Panc1 (cell line): ENCODE results near the gene LRRC49.

Experiments used
- POLR2AphosphoS5 ChIP-seq: IDR thresholded peaks from 2 replicates; pipeline ENCODE4 v1.6.1; 2012; ENCODE audit warnings: mild to moderate bottlenecking, low read depth, low read length, moderate library complexity
- SIN3A ChIP-seq: IDR thresholded peaks from 2 replicates; pipeline ENCODE4 v1.6.1; 2012; ENCODE audit warnings: low read depth, mild to moderate bottlenecking, low read length, moderate library complexity, borderline replicate concordance; ENCODE audit not compliant: insufficient read depth
- TF ChIP-seq, protein P1 (sequence below): fragments of 450-650 bp; IDR thresholded peaks from 2 replicates; pipeline ENCODE4 v1.5.1; 2017; ENCODE audit warnings: mild to moderate bottlenecking
- TF ChIP-seq, protein P2 (sequence below), 2 experiments: IDR thresholded peaks; 2 replicates each; pipeline ENCODE4 v1.6.1; 2011 to 2012; ENCODE audit warnings: low read depth in 2 of 2, control low read depth in 1 of 2, low read length in 1 of 2, mild to moderate bottlenecking in 1 of 2, moderate library complexity in 1 of 2; ENCODE audit not compliant: insufficient read depth in 1 of 2

DNA sequence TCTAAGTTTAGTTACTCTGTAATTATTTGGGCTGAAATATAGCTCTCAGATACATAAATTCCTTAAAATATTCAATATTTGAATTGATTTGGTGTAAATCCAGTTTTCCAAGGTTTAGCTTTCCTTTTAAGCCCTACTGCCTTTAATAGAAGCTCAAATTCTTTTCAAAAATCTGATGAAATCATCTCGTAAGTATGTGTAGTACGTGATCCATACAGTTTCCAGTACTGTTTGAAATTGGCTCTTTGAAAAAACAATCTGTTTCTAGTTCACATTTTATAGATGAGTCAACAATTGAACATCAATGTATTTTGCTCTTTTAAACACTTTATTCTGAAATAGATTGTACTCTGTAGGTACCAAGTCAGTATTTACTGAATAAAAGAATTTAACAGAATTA, 84.2 kb downstream of the LRRC49 start:
- TF ChIP-seq, protein P1, sequence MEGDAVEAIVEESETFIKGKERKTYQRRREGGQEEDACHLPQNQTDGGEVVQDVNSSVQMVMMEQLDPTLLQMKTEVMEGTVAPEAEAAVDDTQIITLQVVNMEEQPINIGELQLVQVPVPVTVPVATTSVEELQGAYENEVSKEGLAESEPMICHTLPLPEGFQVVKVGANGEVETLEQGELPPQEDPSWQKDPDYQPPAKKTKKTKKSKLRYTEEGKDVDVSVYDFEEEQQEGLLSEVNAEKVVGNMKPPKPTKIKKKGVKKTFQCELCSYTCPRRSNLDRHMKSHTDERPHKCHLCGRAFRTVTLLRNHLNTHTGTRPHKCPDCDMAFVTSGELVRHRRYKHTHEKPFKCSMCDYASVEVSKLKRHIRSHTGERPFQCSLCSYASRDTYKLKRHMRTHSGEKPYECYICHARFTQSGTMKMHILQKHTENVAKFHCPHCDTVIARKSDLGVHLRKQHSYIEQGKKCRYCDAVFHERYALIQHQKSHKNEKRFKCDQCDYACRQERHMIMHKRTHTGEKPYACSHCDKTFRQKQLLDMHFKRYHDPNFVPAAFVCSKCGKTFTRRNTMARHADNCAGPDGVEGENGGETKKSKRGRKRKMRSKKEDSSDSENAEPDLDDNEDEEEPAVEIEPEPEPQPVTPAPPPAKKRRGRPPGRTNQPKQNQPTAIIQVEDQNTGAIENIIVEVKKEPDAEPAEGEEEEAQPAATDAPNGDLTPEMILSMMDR: no peak
- TF ChIP-seq, protein P2, sequence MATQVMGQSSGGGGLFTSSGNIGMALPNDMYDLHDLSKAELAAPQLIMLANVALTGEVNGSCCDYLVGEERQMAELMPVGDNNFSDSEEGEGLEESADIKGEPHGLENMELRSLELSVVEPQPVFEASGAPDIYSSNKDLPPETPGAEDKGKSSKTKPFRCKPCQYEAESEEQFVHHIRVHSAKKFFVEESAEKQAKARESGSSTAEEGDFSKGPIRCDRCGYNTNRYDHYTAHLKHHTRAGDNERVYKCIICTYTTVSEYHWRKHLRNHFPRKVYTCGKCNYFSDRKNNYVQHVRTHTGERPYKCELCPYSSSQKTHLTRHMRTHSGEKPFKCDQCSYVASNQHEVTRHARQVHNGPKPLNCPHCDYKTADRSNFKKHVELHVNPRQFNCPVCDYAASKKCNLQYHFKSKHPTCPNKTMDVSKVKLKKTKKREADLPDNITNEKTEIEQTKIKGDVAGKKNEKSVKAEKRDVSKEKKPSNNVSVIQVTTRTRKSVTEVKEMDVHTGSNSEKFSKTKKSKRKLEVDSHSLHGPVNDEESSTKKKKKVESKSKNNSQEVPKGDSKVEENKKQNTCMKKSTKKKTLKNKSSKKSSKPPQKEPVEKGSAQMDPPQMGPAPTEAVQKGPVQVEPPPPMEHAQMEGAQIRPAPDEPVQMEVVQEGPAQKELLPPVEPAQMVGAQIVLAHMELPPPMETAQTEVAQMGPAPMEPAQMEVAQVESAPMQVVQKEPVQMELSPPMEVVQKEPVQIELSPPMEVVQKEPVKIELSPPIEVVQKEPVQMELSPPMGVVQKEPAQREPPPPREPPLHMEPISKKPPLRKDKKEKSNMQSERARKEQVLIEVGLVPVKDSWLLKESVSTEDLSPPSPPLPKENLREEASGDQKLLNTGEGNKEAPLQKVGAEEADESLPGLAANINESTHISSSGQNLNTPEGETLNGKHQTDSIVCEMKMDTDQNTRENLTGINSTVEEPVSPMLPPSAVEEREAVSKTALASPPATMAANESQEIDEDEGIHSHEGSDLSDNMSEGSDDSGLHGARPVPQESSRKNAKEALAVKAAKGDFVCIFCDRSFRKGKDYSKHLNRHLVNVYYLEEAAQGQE (IDR thresholded peaks at IDR 0.05; ENCODE audit: insufficient read depth in 1 of 2, low read depth in 2 of 2, low read length in 1 of 2): no peak
- TF ChIP-seq SIN3A: no peak
- no peak for TF ChIP-seq POLR2AphosphoS5
